ENCODE results near the gene PTGES2.

Gene PTGES2

DNA sequence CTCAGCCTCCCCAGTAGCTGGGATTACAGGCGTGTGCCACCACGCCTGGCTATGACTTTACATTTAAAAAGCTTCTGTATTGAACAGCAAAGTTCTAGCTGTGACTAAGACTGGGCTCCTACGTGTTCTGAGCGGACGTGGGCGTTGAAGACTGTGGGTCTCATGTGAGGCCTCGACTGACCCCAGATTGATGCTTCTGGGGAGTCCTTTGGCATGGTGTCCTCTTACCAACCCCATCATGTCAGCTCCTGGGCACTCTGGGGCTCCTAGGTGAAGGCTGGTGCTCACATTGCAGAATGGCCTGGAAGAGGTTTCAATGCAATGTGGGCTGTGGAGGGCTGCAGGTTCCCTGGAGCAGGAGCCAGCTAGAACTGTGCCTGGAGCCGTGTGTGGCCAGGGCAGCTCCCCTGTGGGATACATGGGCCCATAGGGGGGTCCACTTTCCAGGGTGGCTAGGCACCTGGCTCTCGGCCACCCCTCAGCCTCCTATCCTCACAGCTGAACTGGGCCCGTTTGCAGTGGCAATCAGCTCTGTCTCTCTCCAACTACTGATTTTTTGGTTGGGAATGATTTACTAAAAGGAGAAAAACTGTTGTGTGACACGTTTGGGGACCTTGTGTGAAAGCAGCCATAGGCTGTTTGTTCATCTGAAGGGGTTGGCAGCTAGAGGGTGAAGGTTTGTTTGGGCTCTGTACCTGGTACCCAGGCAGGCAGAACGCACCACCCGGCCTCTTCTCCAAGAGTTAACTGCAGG is 29.8 kb downstream of the PTGES2 start:
- no peaks in the 10 kb centered on the region for H3K9me3 ChIP-seq (replicated peaks; ENCODE audit: insufficient read depth, low read length)
- peaks cover 11% of the 10 kb centered on the region for H3K36me3 ChIP-seq (replicated peaks; ENCODE audit: insufficient read depth, low read length)
- H3K27me3 ChIP-seq (replicated peaks; ENCODE audit: insufficient read depth, low read length) = no peaks in the 10 kb centered on the region
- peaks cover 99% of the 10 kb centered on the region for H3K79me2 ChIP-seq (ENCODE audit: low read length)
- TF ChIP-seq EZH2phosphoT487 (IDR thresholded peaks at IDR 0.05; ENCODE audit: low read length) (no peak), EZH2 (optimal IDR thresholded peaks at IDR 0.05; ENCODE audit: low read depth, low read length) (no peak)
- TF ChIP-seq, protein P1, sequence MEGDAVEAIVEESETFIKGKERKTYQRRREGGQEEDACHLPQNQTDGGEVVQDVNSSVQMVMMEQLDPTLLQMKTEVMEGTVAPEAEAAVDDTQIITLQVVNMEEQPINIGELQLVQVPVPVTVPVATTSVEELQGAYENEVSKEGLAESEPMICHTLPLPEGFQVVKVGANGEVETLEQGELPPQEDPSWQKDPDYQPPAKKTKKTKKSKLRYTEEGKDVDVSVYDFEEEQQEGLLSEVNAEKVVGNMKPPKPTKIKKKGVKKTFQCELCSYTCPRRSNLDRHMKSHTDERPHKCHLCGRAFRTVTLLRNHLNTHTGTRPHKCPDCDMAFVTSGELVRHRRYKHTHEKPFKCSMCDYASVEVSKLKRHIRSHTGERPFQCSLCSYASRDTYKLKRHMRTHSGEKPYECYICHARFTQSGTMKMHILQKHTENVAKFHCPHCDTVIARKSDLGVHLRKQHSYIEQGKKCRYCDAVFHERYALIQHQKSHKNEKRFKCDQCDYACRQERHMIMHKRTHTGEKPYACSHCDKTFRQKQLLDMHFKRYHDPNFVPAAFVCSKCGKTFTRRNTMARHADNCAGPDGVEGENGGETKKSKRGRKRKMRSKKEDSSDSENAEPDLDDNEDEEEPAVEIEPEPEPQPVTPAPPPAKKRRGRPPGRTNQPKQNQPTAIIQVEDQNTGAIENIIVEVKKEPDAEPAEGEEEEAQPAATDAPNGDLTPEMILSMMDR (IDR thresholded peaks at IDR 0.05; ENCODE audit: low read length) = no peak
- H3K27ac ChIP-seq (ENCODE audit: low read length) = no peak overlapping the region
- H4K20me1 ChIP-seq (ENCODE audit: insufficient read depth, low read length) = peaks cover 48% of the 10 kb centered on the region
- DNase-seq = no peak
- H3K4me1 ChIP-seq (ENCODE audit: low read length) = no peaks in the 10 kb centered on the region
- H3F3A ChIP-seq (ENCODE audit: insufficient read depth, low read length) = no peaks in the 10 kb centered on the region
- H3K9me2 ChIP-seq (replicated peaks; ENCODE audit: insufficient read depth, low read length) = no peaks in the 10 kb centered on the region
- H2AFZ ChIP-seq (ENCODE audit: low read length) = no peak overlapping the region
- H3K4me2 ChIP-seq (ENCODE audit: low read depth, low read length) = no peak overlapping the region
- H3K9ac ChIP-seq (ENCODE audit: low read length) = no peak overlapping the region
- no peak overlapping the region for H3K4me3 ChIP-seq (ENCODE audit: low read length)

GRCh38 chr9:128096616-128097536 is 30.7 kb downstream of the PTGES2 start:
- no peak overlapping the region for H2AFZ ChIP-seq (ENCODE audit: low read length)
- no peaks in the 10 kb centered on the region for H3K9me2 ChIP-seq (replicated peaks; ENCODE audit: insufficient read depth, low read length)
- H3K4me3 ChIP-seq (ENCODE audit: low read length) = no peak overlapping the region
- TF ChIP-seq, protein P1 (IDR thresholded peaks at IDR 0.05; ENCODE audit: low read length) = no peak
- TF ChIP-seq EZH2phosphoT487 (IDR thresholded peaks at IDR 0.05; ENCODE audit: low read length) = no peak
- no peak for TF ChIP-seq EZH2 (optimal IDR thresholded peaks at IDR 0.05; ENCODE audit: low read depth, low read length)
- peaks cover 99% of the 10 kb centered on the region for H3K79me2 ChIP-seq (ENCODE audit: low read length)
- peaks cover 56% of the 10 kb centered on the region for H4K20me1 ChIP-seq (ENCODE audit: insufficient read depth, low read length)
- H3K9me3 ChIP-seq (replicated peaks; ENCODE audit: insufficient read depth, low read length) = no peaks in the 10 kb centered on the region
- no peak overlapping the region for H3K27ac ChIP-seq (ENCODE audit: low read length)
- no peaks in the 10 kb centered on the region for H3K4me1 ChIP-seq (ENCODE audit: low read length)
- DNase-seq = no peak
- H3K9ac ChIP-seq (ENCODE audit: low read length) = no peak overlapping the region
- H3K36me3 ChIP-seq (replicated peaks; ENCODE audit: insufficient read depth, low read length) = peaks cover 11% of the 10 kb centered on the region
- no peak overlapping the region for H3K4me2 ChIP-seq (ENCODE audit: low read depth, low read length)
- H3F3A ChIP-seq (ENCODE audit: insufficient read depth, low read length) = no peaks in the 10 kb centered on the region
- H3K27me3 ChIP-seq (replicated peaks; ENCODE audit: insufficient read depth, low read length) = no peaks in the 10 kb centered on the region

DNA sequence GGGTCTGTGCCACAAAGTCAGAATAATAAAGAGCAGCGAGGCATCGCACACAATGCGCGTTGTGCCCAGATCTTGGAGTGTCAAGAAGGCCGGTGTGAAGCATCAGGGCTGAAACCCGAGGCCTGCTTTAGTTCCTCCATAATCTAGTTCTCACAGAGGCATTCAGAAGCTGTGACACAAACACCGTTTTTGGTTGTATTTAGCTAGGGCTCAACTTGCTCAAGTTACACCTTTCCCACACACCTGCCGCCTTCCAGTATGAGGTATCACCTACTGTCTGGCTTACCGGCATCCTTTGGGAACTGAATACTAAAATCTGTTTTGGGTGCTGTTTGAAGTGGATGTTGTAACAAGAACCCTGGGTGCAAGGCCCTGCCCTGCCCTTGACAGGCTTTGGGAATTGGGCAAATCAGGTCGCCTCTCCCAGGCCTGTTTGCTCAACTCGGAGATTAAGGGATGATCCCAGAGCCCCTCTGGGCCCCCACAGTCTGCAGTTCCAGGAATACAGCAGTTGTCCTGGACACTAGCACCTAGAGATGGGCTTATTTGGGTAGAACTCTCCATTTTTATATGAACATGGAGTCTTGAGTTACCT is 32.5 kb downstream of the PTGES2 start:
- Histone ChIP-seq H2AFZ (ENCODE audit: low read length) (no peak overlapping the region), H4K20me1 (ENCODE audit: insufficient read depth, low read length) (peaks cover 68% of the 10 kb centered on the region), H3K4me2 (ENCODE audit: low read depth, low read length) (no peak overlapping the region), H3K79me2 (ENCODE audit: low read length) (peaks cover 100% of the 10 kb centered on the region), H3K9ac (ENCODE audit: low read length) (no peak overlapping the region), H3K27ac (ENCODE audit: low read length) (no peak overlapping the region), H3K4me1 (ENCODE audit: low read length) (no peaks in the 10 kb centered on the region), H3K9me2 (replicated peaks; ENCODE audit: insufficient read depth, low read length) (no peaks in the 10 kb centered on the region), H3K9me3 (replicated peaks; ENCODE audit: insufficient read depth, low read length) (no peaks in the 10 kb centered on the region), H3K4me3 (ENCODE audit: low read length) (no peak overlapping the region), H3F3A (ENCODE audit: insufficient read depth, low read length) (no peaks in the 10 kb centered on the region), H3K27me3 (replicated peaks; ENCODE audit: insufficient read depth, low read length) (no peaks in the 10 kb centered on the region), H3K36me3 (replicated peaks; ENCODE audit: insufficient read depth, low read length) (peaks cover 7% of the 10 kb centered on the region; the same call in 1 of the 2 replicates)
- TF ChIP-seq EZH2 (optimal IDR thresholded peaks at IDR 0.05; ENCODE audit: low read depth, low read length) = no peak
- no peak for TF ChIP-seq EZH2phosphoT487 (IDR thresholded peaks at IDR 0.05; ENCODE audit: low read length)
- TF ChIP-seq, protein P1 (IDR thresholded peaks at IDR 0.05; ENCODE audit: low read length) = no peak
- DNase-seq = no peak

All from MM.1S (cell line).